Nephron (organoid): Measurements from ENCODE around the gene AGPAT3.

Source experiments
- H3K27ac Mint-ChIP-seq, 3 experiments: 2 replicates each; pipeline ENCODE4 v1.8.0; 2020; ENCODE audit warnings: mixed read lengths in 3 of 3, mild to moderate bottlenecking in 2 of 3, moderate library complexity in 1 of 3
- H3K27me3 Mint-ChIP-seq: 2 replicates; pipeline ENCODE4 v1.8.0; 2021; ENCODE audit warnings: low read depth, mild to moderate bottlenecking, moderate library complexity, mixed read lengths
- H3K36me3 Mint-ChIP-seq: 2 replicates; pipeline ENCODE4 v1.8.0; 2020; ENCODE audit warnings: low read depth, mixed read lengths
- H3K4me1 Mint-ChIP-seq: 2 replicates; pipeline ENCODE4 v1.8.0; 2020; ENCODE audit warnings: mixed read lengths
- H3K4me3 Mint-ChIP-seq, 3 experiments: 2 replicates each; pipeline ENCODE4 v1.8.0; 2020; ENCODE audit warnings: mild to moderate bottlenecking in 3 of 3, mixed read lengths in 3 of 3, moderate library complexity in 2 of 3
- H3K9me3 Mint-ChIP-seq: 2 replicates; pipeline ENCODE4 v1.8.0; 2020; ENCODE audit warnings: mixed read lengths
- CTCF ChIP-seq, 3 experiments: fragments of 200-600 bp; sonication (generic); IDR thresholded peaks; one replicate each; pipeline ENCODE4 v1.5.0; 2021; ENCODE audit warnings: antibody characterized with exemption in 3 of 3; ENCODE audit not compliant: unreplicated experiment in 3 of 3

Gene AGPAT3

DNA sequence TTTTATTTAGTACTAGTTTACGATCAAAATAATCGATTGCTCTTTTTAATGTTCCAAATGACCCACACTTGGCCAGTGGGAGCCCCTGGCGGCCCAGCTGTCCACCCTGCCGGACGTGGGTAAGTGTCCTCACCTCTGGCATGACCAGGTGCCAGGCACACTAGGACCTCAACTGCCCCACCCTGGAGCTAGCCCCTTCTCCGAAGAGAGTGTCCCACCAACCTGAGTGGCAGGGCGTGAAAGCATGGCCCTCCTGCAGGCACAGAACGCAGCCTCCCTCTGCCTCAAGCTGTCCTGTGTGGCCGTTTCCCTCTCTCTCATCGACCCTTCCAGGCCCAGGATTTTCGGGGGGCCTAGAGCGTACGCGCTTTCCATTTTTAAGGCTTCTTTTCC, 32.9 kb upstream of the AGPAT3 start:
- H3K9me3 Mint-ChIP-seq: peaks cover 5% of the 10 kb centered on the region
- H3K27me3 Mint-ChIP-seq: peaks cover 4% of the 10 kb centered on the region
- no peak overlapping the region for H3K4me3 Mint-ChIP-seq
- no peaks in the 10 kb centered on the region for H3K36me3 Mint-ChIP-seq
- no peaks in the 10 kb centered on the region for H3K4me1 Mint-ChIP-seq
- no peak for TF ChIP-seq CTCF (IDR thresholded peaks at IDR 0.05; ENCODE audit: unreplicated experiment in 3 of 3)
- no peak overlapping the region for H3K27ac Mint-ChIP-seq

GRCh38 chr21:43832648-43833047, 32.4 kb upstream of the AGPAT3 start:
- TF ChIP-seq CTCF (IDR thresholded peaks at IDR 0.05; ENCODE audit: unreplicated experiment in 3 of 3): no peak
- Mint-ChIP-seq H3K9me3 (peaks cover 5% of the 10 kb centered on the region), H3K4me1 (no peaks in the 10 kb centered on the region), H3K4me3 (no peak overlapping the region), H3K36me3 (no peaks in the 10 kb centered on the region), H3K27ac (no peak overlapping the region), H3K27me3 (peaks cover 4% of the 10 kb centered on the region)

GRCh38 chr21:43834146-43834905, 30.7 kb upstream of the AGPAT3 start:
- H3K36me3 Mint-ChIP-seq: no peaks in the 10 kb centered on the region
- no peak overlapping the region for H3K4me3 Mint-ChIP-seq
- H3K27me3 Mint-ChIP-seq: peaks cover 4% of the 10 kb centered on the region
- H3K27ac Mint-ChIP-seq: no peak overlapping the region
- TF ChIP-seq CTCF (IDR thresholded peaks at IDR 0.05; ENCODE audit: unreplicated experiment in 3 of 3): no peak
- peaks cover 5% of the 10 kb centered on the region for H3K4me1 Mint-ChIP-seq
- peaks cover 5% of the 10 kb centered on the region for H3K9me3 Mint-ChIP-seq

DNA sequence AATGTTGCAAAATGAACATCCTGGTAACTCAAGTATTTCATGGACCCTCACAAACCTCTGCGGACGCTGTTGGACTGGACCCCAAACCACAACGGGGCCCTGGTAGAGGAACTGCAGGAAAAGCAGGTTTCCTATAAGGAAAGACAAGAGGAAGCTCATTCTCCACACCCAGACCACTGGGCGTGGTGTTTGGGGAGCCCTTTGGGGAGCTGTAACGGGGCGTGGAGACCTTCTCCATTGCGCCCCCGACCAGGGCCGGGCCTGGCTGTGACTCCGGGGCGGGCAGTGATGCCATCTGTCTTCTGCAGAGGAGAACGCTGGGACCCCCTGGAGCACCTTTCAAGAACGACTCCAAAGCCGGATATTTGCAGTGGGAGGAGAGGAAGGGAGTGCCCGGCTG, 30.0 kb upstream of the AGPAT3 start:
- no peak overlapping the region for H3K4me3 Mint-ChIP-seq
- peaks cover 4% of the 10 kb centered on the region for H3K27me3 Mint-ChIP-seq
- no peaks in the 10 kb centered on the region for H3K36me3 Mint-ChIP-seq
- no peak for TF ChIP-seq CTCF (IDR thresholded peaks at IDR 0.05; ENCODE audit: unreplicated experiment in 3 of 3)
- no peak overlapping the region for H3K27ac Mint-ChIP-seq
- H3K4me1 Mint-ChIP-seq: peaks cover 5% of the 10 kb centered on the region
- H3K9me3 Mint-ChIP-seq: peaks cover 5% of the 10 kb centered on the region

DNA sequence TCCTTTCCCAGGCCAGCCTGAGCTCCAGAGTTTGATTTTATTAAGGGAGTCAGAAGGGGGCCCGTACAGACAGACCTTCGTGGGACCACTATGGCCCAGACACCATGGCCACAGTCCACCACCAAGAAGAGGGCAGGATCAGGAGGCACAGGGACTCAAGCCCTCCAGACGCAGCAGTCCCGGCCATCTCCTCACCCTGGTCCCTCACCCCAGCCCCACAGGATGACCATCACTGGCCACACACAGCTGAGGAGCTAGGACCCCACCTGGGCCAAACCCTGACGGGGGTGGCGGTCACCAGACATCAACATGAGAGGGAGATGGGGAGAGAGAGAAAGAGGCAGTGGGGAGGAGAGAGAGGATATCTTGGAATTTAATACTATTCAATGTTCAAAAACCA, 29.2 kb upstream of the AGPAT3 start:
- Mint-ChIP-seq H3K27ac (no peak overlapping the region), H3K36me3 (no peaks in the 10 kb centered on the region), H3K9me3 (peaks cover 3% of the 10 kb centered on the region), H3K4me1 (peaks cover 5% of the 10 kb centered on the region), H3K4me3 (no peak overlapping the region), H3K27me3 (peaks cover 4% of the 10 kb centered on the region)
- no peak for TF ChIP-seq CTCF (IDR thresholded peaks at IDR 0.05; ENCODE audit: unreplicated experiment in 3 of 3)

DNA sequence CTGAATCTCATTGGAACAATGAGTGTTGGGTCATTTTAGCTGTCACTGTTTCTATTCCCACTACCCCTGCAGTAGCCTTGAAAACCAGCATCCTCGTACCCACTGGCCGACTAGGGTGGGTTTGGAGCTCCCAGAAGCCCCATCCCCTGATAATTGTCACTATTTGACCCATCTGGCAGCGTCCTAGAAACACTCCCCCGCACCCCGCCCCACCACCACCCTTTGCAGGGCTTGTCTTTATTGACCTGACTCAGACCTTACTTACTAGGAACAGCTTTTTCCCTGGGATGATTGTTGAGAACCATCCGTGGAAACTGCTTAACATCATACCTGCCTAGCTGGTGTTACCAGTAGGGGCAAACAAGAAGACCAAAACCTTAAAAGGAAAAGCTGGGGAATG, 28.4 kb upstream of the AGPAT3 start:
- Mint-ChIP-seq H3K4me1 (peaks cover 5% of the 10 kb centered on the region), H3K27ac (no peak overlapping the region), H3K27me3 (peaks cover 4% of the 10 kb centered on the region), H3K4me3 (no peak overlapping the region), H3K36me3 (no peaks in the 10 kb centered on the region), H3K9me3 (peaks cover 3% of the 10 kb centered on the region)
- TF ChIP-seq CTCF (IDR thresholded peaks at IDR 0.05; ENCODE audit: unreplicated experiment in 3 of 3): no peak
